A549 (cell line): ENCODE data around the gene OR2T8. TPM values are rescaled to one million over a fixed set of nuclear protein-coding genes. Genes with fewer than 3 reads are reported as not detected.

ENCODE experiments used
- ATAC-seq, 2 experiments: fragments of 200-7000 bp in 1 of 2; fragments of >200 bp in 1 of 2; cut with Nextera tagmentation in 1 of 2; cut with Tn5 transposase in 1 of 2; 3 replicates each; pipeline versions ENCODE4 v1.8.0 to v1.9.1; 2018 to 2020; ENCODE audit warnings: mild to moderate bottlenecking in 1 of 2, moderate library complexity in 1 of 2
- CTCF ChIA-PET: fragments of 300-600 bp; sonication (Branson Sonifier 250); formaldehyde crosslinking; extraction: SDS; loops from one replicate; lab custom pipeline; 2021; ENCODE audit warnings: antibody characterized with exemption, inconsistent platforms; lab: Yijun Ruan, JAX
- POLR2A ChIA-PET: fragments of 350-600 bp; formaldehyde crosslinking; extraction: SDS; loops from one replicate; lab custom pipeline; 2021; ENCODE audit warnings: antibody characterized with exemption, inconsistent platforms; lab: Yijun Ruan, JAX
- DNase-seq, 2 experiments: peaks; one replicate each; pipeline versions ENCODE4 v3.0.0 to v3.0.0-alpha.2; 2011 to 2016; ENCODE audit warnings: low read depth in 1 of 2, low spot score in 1 of 2
- FAIRE-seq: peaks from 2 replicates; lab custom pipeline; 2011; peaks lifted over from hg19 to GRCh38; lab: Jason Lieb, UNC
- H3K27ac ChIP-seq, 2 experiments: fragments of >200 bp; sonication (Bioruptor Twin); formaldehyde crosslinking; 3 replicates each; pipeline ENCODE4 v1.5.1; 2016 to 2017
- H3K4me1 ChIP-seq: fragments of >200 bp; sonication (Bioruptor Twin); formaldehyde crosslinking; 3 replicates; pipeline ENCODE4 v1.6.1; 2016
- H3K4me2 ChIP-seq: fragments of >200 bp; sonication (Bioruptor Twin); formaldehyde crosslinking; 3 replicates; pipeline ENCODE4 v1.6.1; 2016
- H3K4me3 ChIP-seq: fragments of >200 bp; sonication (Bioruptor Twin); formaldehyde crosslinking; 3 replicates; pipeline ENCODE4 v1.5.1; 2016
- H3K9me3 ChIP-seq: fragments of >200 bp; sonication (Bioruptor Twin); formaldehyde crosslinking; 3 replicates; pipeline ENCODE4 v1.6.1; 2016
- CBX8 ChIP-seq: fragments of 200-600 bp; sonication (generic); IDR thresholded peaks from 2 replicates; pipeline ENCODE4 v1.6.1; 2016
- CEBPB ChIP-seq, 2 experiments: fragments of >200 bp in 1 of 2; sonication (Bioruptor Twin) in 1 of 2; formaldehyde crosslinking in 1 of 2; IDR thresholded peaks; 2 replicates each; pipeline ENCODE4 v1.6.1; 2012 to 2016
- CHD4 ChIP-seq: fragments of 200-600 bp; sonication (generic); IDR thresholded peaks from 2 replicates; pipeline ENCODE4 v1.6.1; 2016; ENCODE audit warnings: antibody characterized with exemption, mild to moderate bottlenecking, borderline replicate concordance
- HEYL ChIP-seq: fragments of 250-450 bp; sonication (Bioruptor Pico); IDR thresholded peaks from 2 replicates; pipeline ENCODE4 v1.8.0; 2021; ENCODE audit warnings: mild to moderate bottlenecking, moderate library complexity
- HOXB13 ChIP-seq: fragments of 250-450 bp; sonication (Bioruptor Pico); IDR thresholded peaks from 2 replicates; pipeline ENCODE4 v1.5.0; 2020; ENCODE audit warnings: low read depth, mild to moderate bottlenecking, moderate library complexity
- HOXB5 ChIP-seq: fragments of 250-450 bp; sonication (Bioruptor Pico); IDR thresholded peaks from 2 replicates; pipeline ENCODE4 v1.5.0; 2020; ENCODE audit warnings: mild to moderate bottlenecking, moderate library complexity
- MAZ ChIP-seq: fragments of 150-350 bp; IDR thresholded peaks from 2 replicates; pipeline ENCODE4 v1.6.1; 2014; ENCODE audit warnings: antibody characterized with exemption, low read depth, low read length, borderline replicate concordance
- MYC ChIP-seq: IDR thresholded peaks from 2 replicates; pipeline ENCODE4 v1.6.1; 2012; ENCODE audit warnings: mild to moderate bottlenecking, inconsistent platforms, low read length, improper control_type of control experiment, borderline replicate concordance
- NFE2L2 ChIP-seq: fragments of 150-350 bp; conservative IDR thresholded peaks from 2 replicates; pipeline ENCODE4 v1.6.1; 2014; ENCODE audit warnings: low read length
- POLR2A ChIP-seq: IDR thresholded peaks from 2 replicates; pipeline ENCODE4 v1.6.1; 2012; ENCODE audit warnings: mild to moderate bottlenecking, low read length
- POLR2AphosphoS2 ChIP-seq: conservative IDR thresholded peaks from 2 replicates; pipeline ENCODE4 v1.6.1; 2012; ENCODE audit warnings: low read length, improper control_type of control experiment, inconsistent platforms
- RAD21 ChIP-seq, 2 experiments: fragments of >200 bp in 1 of 2; sonication (Bioruptor Twin) in 1 of 2; formaldehyde crosslinking in 1 of 2; IDR thresholded peaks in 1 of 2; conservative IDR thresholded peaks in 1 of 2; 2 replicates in 1 of 2; 3 replicates in 1 of 2; pipeline ENCODE4 v1.6.1; 2012 to 2018; ENCODE audit warnings: inconsistent platforms in 1 of 2
- REST ChIP-seq: fragments of 200-600 bp; sonication (generic); IDR thresholded peaks from 2 replicates; pipeline ENCODE4 v1.6.1; 2016; ENCODE audit warnings: antibody characterized with exemption, mild to moderate bottlenecking, moderate library complexity
- RNF2 ChIP-seq: fragments of 200-600 bp; sonication (generic); IDR thresholded peaks from 2 replicates; pipeline ENCODE4 v1.6.1; 2016; ENCODE audit warnings: low read depth, mild to moderate bottlenecking, antibody characterized with exemption, moderate library complexity, borderline replicate concordance
- TFCP2L1 ChIP-seq: fragments of 250-450 bp; sonication (Bioruptor Pico); IDR thresholded peaks from 2 replicates; pipeline ENCODE4 v1.5.0; 2021; ENCODE audit warnings: mild to moderate bottlenecking
- ZNF302 ChIP-seq: fragments of 250-450 bp; sonication (Bioruptor Pico); IDR thresholded peaks from 2 replicates; pipeline ENCODE4 v1.9.0; 2021; ENCODE audit warnings: inconsistent platforms, mild to moderate bottlenecking, moderate library complexity
- WGBS: methylation state at CpG from one replicate; pipeline ENCODE4 v1.1.6; 2017; ENCODE audit errors: missing lambda C conversion rate; 5-methylcytosine and 5-hydroxymethylcytosine counted together
- polyA plus RNA-seq, 4 experiments: library from polyadenylated mRNA; depleted of rRNA in 3 of 4; stranded (reverse); fragments of >200 nt; fragmentation: RNase III in 1 of 4; extraction: RNeasy Plus Mini Kit Qiagen cat#74134 plus additional on column Dnase treatment in 1 of 4; gene quantifications; 2 replicates in 3 of 4; 3 replicates in 1 of 4; pipeline ENCODE4 v1.2.3, GENCODE V29; 2011 to 2017
- TF ChIP-seq, protein P1 (sequence below): fragments of >200 bp; sonication (Bioruptor Twin); formaldehyde crosslinking; IDR thresholded peaks from 3 replicates; pipeline ENCODE4 v1.5.1; 2016
- TF ChIP-seq, protein P2 (sequence below): fragments of 250-450 bp; sonication (Bioruptor Pico); IDR thresholded peaks from 2 replicates; pipeline ENCODE4 v1.5.0; 2020; ENCODE audit warnings: low read depth, mild to moderate bottlenecking, moderate library complexity

OR2T8 gene
- polyA plus RNA-seq, 2 of the 4 experiments (the other 2 are of a cell fraction), result not detected

DNA sequence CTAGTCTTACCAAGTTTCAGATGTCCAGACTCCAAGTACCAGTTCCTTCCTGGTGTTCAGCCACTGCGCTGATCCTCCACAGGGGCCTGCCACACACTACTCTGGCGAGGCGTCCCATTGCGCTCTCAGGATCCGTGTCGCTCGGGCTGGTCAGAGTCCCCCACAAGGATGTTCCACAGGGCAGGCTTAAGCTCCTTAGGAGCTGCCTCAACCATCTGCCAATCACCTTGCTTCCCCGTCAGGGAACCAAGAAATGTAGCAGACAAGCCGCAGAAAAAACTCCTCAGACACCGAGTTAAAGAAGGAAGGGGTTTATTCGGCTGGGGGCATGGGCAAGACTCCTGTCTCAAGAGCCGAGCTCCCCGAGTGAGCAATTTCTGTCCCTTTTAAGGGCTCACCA is 14.9 kb upstream of the OR2T8 start:
- CTCF ChIA-PET, result no interaction called here
- Histone ChIP-seq H3K4me2 (no peak overlapping the region), H3K4me1 (no peaks in the 10 kb centered on the region), H3K27ac (no peak overlapping the region), H3K4me3 (no peak overlapping the region), H3K9me3 (no peaks in the 10 kb centered on the region)
- POLR2A ChIA-PET, result no interaction called here
- FAIRE-seq, result no peak
- TF ChIP-seq NFE2L2 (no peak), MAZ (no peak), ZNF302 (CRISPR knock-in tag) (no peak), POLR2A (no peak), POLR2AphosphoS2 (no peak), HEYL (CRISPR knock-in tag) (no peak), HOXB5 (CRISPR knock-in tag) (no peak), RNF2 (no peak), REST (no peak), RAD21 (conservative IDR thresholded peaks at IDR 0.05 in 1 of 2, IDR thresholded peaks at IDR 0.05 in 1 of 2) (no peak)
- TF ChIP-seq, protein P1, sequence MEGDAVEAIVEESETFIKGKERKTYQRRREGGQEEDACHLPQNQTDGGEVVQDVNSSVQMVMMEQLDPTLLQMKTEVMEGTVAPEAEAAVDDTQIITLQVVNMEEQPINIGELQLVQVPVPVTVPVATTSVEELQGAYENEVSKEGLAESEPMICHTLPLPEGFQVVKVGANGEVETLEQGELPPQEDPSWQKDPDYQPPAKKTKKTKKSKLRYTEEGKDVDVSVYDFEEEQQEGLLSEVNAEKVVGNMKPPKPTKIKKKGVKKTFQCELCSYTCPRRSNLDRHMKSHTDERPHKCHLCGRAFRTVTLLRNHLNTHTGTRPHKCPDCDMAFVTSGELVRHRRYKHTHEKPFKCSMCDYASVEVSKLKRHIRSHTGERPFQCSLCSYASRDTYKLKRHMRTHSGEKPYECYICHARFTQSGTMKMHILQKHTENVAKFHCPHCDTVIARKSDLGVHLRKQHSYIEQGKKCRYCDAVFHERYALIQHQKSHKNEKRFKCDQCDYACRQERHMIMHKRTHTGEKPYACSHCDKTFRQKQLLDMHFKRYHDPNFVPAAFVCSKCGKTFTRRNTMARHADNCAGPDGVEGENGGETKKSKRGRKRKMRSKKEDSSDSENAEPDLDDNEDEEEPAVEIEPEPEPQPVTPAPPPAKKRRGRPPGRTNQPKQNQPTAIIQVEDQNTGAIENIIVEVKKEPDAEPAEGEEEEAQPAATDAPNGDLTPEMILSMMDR, result no peak
- TF ChIP-seq, protein P2, sequence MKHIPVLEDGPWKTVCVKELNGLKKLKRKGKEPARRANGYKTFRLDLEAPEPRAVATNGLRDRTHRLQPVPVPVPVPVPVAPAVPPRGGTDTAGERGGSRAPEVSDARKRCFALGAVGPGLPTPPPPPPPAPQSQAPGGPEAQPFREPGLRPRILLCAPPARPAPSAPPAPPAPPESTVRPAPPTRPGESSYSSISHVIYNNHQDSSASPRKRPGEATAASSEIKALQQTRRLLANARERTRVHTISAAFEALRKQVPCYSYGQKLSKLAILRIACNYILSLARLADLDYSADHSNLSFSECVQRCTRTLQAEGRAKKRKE (CRISPR knock-in tag), result no peak
- no peak for ATAC-seq
- DNase-seq, result no peak
- 52% methylated on average over 11 of the region's 13 CpGs for WGBS

GRCh38 chr1:247905910-247906503 is 14.0 kb upstream of the OR2T8 start:
- FAIRE-seq (no peak), DNase-seq (no peak), ATAC-seq (no peak)
- Histone ChIP-seq H3K4me1 (no peaks in the 10 kb centered on the region), H3K4me2 (no peak overlapping the region), H3K27ac (no peak overlapping the region), H3K4me3 (no peak overlapping the region), H3K9me3 (no peaks in the 10 kb centered on the region)
- 15% methylated on average over 8 of the region's 9 CpGs for WGBS
- no peak for TF ChIP-seq TFCP2L1 (CRISPR knock-in tag)
- no peak for TF ChIP-seq CHD4
- TF ChIP-seq RNF2, result no peak
- TF ChIP-seq MYC, result no peak
- no peak for TF ChIP-seq CBX8
- no peak for TF ChIP-seq CEBPB (IDR thresholded peaks at IDR 0.05)
- no peak for TF ChIP-seq HOXB13 (CRISPR knock-in tag)
- CTCF ChIA-PET, result no interaction called here
- POLR2A ChIA-PET, result no interaction called here
